Body of pancreas (tissue), 4 donors: ENCODE results near the gene APH1A.
"Not testable (repeated sequence)": the region's sequence is repeated elsewhere in the genome, so short reads cannot be mapped to it uniquely, and the experiment has no call there.

ENCODE experiments used
- POLR2A ChIP-seq, 3 donors: fragments of 450-650 bp; IDR thresholded peaks; one replicate each; pipeline ENCODE4 v1.6.1; 2016; ENCODE audit warnings: antibody characterized with exemption in 3 of 3, mild to moderate bottlenecking in 2 of 3
- TF ChIP-seq, protein P1 (sequence below), 7 experiments: fragments of 450-650 bp in 4 of 7; fragments of 200-600 bp in 3 of 7; sonication (generic) in 3 of 7; IDR thresholded peaks; one replicate each; pipeline ENCODE4 v1.5.1; 2016 to 2019; ENCODE audit warnings: antibody characterized with exemption in 7 of 7

DNA sequence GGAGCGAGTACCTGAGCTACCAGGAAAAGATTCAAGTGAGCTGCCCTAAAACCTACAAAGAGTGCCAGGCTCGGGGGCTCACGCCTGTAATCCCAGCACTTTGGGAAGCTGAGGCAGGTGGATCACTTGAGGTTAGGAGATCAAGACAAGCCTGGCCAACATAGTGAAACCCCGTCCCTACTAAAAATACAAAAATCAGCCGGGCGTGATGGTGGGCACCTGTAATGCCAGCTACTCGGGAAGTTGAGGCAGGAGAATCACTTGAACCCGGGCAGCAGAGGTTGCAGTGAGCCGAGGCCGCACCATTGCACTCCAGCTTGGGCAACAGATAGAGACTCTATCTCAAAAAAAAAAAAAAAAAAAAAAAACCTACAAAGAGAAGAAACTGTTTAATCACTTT is 35.9 kb downstream of the APH1A start:
- TF ChIP-seq, protein P1, sequence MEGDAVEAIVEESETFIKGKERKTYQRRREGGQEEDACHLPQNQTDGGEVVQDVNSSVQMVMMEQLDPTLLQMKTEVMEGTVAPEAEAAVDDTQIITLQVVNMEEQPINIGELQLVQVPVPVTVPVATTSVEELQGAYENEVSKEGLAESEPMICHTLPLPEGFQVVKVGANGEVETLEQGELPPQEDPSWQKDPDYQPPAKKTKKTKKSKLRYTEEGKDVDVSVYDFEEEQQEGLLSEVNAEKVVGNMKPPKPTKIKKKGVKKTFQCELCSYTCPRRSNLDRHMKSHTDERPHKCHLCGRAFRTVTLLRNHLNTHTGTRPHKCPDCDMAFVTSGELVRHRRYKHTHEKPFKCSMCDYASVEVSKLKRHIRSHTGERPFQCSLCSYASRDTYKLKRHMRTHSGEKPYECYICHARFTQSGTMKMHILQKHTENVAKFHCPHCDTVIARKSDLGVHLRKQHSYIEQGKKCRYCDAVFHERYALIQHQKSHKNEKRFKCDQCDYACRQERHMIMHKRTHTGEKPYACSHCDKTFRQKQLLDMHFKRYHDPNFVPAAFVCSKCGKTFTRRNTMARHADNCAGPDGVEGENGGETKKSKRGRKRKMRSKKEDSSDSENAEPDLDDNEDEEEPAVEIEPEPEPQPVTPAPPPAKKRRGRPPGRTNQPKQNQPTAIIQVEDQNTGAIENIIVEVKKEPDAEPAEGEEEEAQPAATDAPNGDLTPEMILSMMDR (IDR thresholded peaks at IDR 0.05), result not testable (repeated sequence)
- not testable (repeated sequence) for TF ChIP-seq POLR2A (IDR thresholded peaks at IDR 0.05)
